A549 treated with AZD2906 at 1 μM for 4 hours (cell line): Measurements from ENCODE around the gene HCN2. TPM values are rescaled to one million over a fixed set of nuclear protein-coding genes. Genes with fewer than 3 reads are reported as not detected.

ENCODE experiments used
- total RNA-seq: library from RNA; stranded (reverse); fragments of 200-300 nt; extraction: Qiagen RNA extraction; gene quantifications from 5 replicates; pipeline ENCODE4 v1.2.3, GENCODE V29; 2022

Gene HCN2
- 26.6 to 37.3 TPM (median 36.3 TPM) in 5 replicates for total RNA-seq

GRCh38 chr19:589693-590395 lies at the start of gene HCN2:
TSS of gene HCN2 (plus strand) at chr19:589881. CDS start at chr19:589946, 65 bp downstream.

GRCh38 chr19:543910-544608 lies 45.6 kb upstream of the HCN2 start, which contains the start of gene GZMM:
TSS of gene GZMM (plus strand) at chr19:544053. CDS start at chr19:544072, 19 bp downstream.

GRCh38 chr19:572140-572742 lies 17.4 kb upstream of the HCN2 start, which contains the start of gene BSG:
TSS of gene BSG (plus strand) at chr19:572596. CDS start at chr19:572635, 39 bp downstream.

GRCh38 chr19:633068-633785 lies 43.5 kb downstream of the HCN2 start, which contains the start of gene POLRMT:
TSS of gene POLRMT (minus strand) at chr19:633537. CDS start at chr19:633512, 25 bp downstream.

GRCh38 chr19:639253-640160 lies 49.8 kb downstream of the HCN2 start, which contains the start of gene FGF22:
TSS of gene FGF22 (plus strand) at chr19:639879. CDS start at chr19:639926, 47 bp downstream.

GRCh38 chr19:662962-663681 lies 73.4 kb downstream of the HCN2 start, which contains the start of gene RNF126:
TSS of gene RNF126 (minus strand) at chr19:663214. CDS start at chr19:663121, 93 bp downstream.

Other genes with a start within 250 kb of the HCN2 start
- 14.0 to 20.1 TPM (median 18.9 TPM) in 5 replicates for gene MIER2, start 245.1 kb upstream of the HCN2 start, total RNA-seq
- gene C2CD4C, start 180.7 kb upstream of the HCN2 start, total RNA-seq: 0.35 to 0.70 TPM (median 0.53 TPM) in 5 replicates
- 0.79 to 1.5 TPM (median 0.93 TPM) in 5 replicates for gene SHC2, start 128.8 kb upstream of the HCN2 start, total RNA-seq
- gene MADCAM1, start 93.4 kb upstream of the HCN2 start, total RNA-seq: 0.15 to 0.45 TPM (median 0.30 TPM) in 5 replicates
- gene TPGS1, start 82.4 kb upstream of the HCN2 start, total RNA-seq: 11.4 to 18.4 TPM (median 17.4 TPM) in 5 replicates
- 59.1 to 93.2 TPM (median 92.5 TPM) in 5 replicates for gene CDC34, start 58.1 kb upstream of the HCN2 start, total RNA-seq
- gene GZMM, start 45.8 kb upstream of the HCN2 start, total RNA-seq: 0.29 to 0.47 TPM (median 0.32 TPM) in 4 of 5 replicates, not detected in the other
- 658 to 742 TPM (median 709 TPM) in 5 replicates for gene BSG, start 17.3 kb upstream of the HCN2 start, total RNA-seq
- 63.3 to 94.7 TPM (median 88.7 TPM) in 5 replicates for gene POLRMT, start 43.7 kb downstream of the HCN2 start, total RNA-seq
- gene FGF22, start 50.0 kb downstream of the HCN2 start, total RNA-seq: 0.46 to 0.82 TPM (median 0.66 TPM) in 5 replicates
- gene RNF126, start 73.3 kb downstream of the HCN2 start, total RNA-seq: 54.8 to 75.9 TPM (median 73.1 TPM) in 5 replicates
- gene FSTL3, start 86.5 kb downstream of the HCN2 start, total RNA-seq: 217 to 278 TPM (median 258 TPM) in 5 replicates
- gene PRSS57, start 105.6 kb downstream of the HCN2 start, total RNA-seq: 0.17 to 0.18 TPM in 2 of 5 replicates, not detected in the others
- 11.4 to 15.5 TPM (median 14.4 TPM) in 5 replicates for gene PALM, start 119.1 kb downstream of the HCN2 start, total RNA-seq
- 67.9 to 84.4 TPM (median 83.1 TPM) in 5 replicates for gene MISP, start 161.2 kb downstream of the HCN2 start, total RNA-seq
- 194 to 234 TPM (median 198 TPM) in 5 replicates for gene PTBP1, start 207.6 kb downstream of the HCN2 start, total RNA-seq
- gene PLPPR3, start 232.1 kb downstream of the HCN2 start, total RNA-seq: 3.1 to 5.0 TPM (median 4.7 TPM) in 5 replicates
- 0.11 to 0.24 TPM (median 0.20 TPM) in 5 replicates for gene AZU1, start 238.0 kb downstream of the HCN2 start, total RNA-seq